Stomach (tissue), 4 donors: ENCODE results near the gene PARD3.

Experiments used
- EP300 ChIP-seq: sonication (generic); formaldehyde crosslinking; IDR thresholded peaks from one replicate; pipeline ENCODE4 v1.6.1; 2017; ENCODE audit warnings: antibody characterized with exemption
- POLR2A ChIP-seq, 4 donors: fragments of 450-650 bp; IDR thresholded peaks; one replicate each; pipeline ENCODE4 v1.6.1; 2016; ENCODE audit warnings: antibody characterized with exemption in 4 of 4, control low read depth in 2 of 4, mild to moderate bottlenecking in 1 of 4, moderate library complexity in 1 of 4
- POLR2AphosphoS5 ChIP-seq, 3 donors: sonication (generic); formaldehyde crosslinking; IDR thresholded peaks; one replicate each; pipeline ENCODE4 v1.6.1; 2016; ENCODE audit warnings: antibody characterized with exemption in 3 of 3
- TF ChIP-seq, protein P1 (sequence below), 7 experiments: fragments of 450-650 bp in 4 of 7; fragments of 200-600 bp in 3 of 7; sonication (generic) in 3 of 7; IDR thresholded peaks; one replicate each; pipeline ENCODE4 v1.5.1; 2016 to 2019; ENCODE audit warnings: antibody characterized with exemption in 7 of 7, control low read depth in 2 of 7, mild to moderate bottlenecking in 1 of 7

DNA sequence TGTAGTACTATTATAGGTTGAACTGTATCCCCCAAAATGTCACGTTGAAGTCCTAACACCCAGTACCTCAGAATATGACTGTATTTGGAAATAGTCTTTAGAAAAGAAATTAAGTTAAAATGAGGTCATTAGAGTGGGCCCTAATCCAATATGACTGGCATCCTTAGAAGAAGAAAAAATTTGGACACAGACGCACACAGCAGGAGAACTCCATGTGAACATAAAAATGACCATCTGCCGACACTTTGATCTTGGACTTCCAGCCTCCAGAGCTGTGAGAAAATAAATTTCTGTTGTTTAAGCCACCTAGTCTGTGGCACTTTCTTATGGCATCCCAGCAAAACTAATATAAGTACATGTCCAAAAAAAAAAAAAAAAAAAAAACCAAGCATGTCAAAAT, 225.8 kb downstream of the PARD3 start:
- TF ChIP-seq, protein P1, sequence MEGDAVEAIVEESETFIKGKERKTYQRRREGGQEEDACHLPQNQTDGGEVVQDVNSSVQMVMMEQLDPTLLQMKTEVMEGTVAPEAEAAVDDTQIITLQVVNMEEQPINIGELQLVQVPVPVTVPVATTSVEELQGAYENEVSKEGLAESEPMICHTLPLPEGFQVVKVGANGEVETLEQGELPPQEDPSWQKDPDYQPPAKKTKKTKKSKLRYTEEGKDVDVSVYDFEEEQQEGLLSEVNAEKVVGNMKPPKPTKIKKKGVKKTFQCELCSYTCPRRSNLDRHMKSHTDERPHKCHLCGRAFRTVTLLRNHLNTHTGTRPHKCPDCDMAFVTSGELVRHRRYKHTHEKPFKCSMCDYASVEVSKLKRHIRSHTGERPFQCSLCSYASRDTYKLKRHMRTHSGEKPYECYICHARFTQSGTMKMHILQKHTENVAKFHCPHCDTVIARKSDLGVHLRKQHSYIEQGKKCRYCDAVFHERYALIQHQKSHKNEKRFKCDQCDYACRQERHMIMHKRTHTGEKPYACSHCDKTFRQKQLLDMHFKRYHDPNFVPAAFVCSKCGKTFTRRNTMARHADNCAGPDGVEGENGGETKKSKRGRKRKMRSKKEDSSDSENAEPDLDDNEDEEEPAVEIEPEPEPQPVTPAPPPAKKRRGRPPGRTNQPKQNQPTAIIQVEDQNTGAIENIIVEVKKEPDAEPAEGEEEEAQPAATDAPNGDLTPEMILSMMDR (IDR thresholded peaks at IDR 0.05): no peak
- no peak for TF ChIP-seq EP300
- no peak for TF ChIP-seq POLR2A (IDR thresholded peaks at IDR 0.05)
- TF ChIP-seq POLR2AphosphoS5 (IDR thresholded peaks at IDR 0.05): no peak
